Thyroid gland (tissue), 4 donors: ENCODE measurements around the gene AFG3L2. TPM values are rescaled to one million over a fixed set of nuclear protein-coding genes. Genes with fewer than 3 reads are reported as not detected.
"Not testable (repeated sequence)": the region's sequence is repeated elsewhere in the genome, so short reads cannot be mapped to it uniquely, and the experiment has no call there.

Source experiments
- DNase-seq, 2 donors: peaks; one replicate each; pipeline ENCODE4 v3.0.0-alpha.2; 2019
- H3K27ac ChIP-seq, 3 donors: fragments of 200-600 bp; sonication (generic); 1 replicate in 2 of 3; 2 replicates in 1 of 3; pipeline ENCODE4 v1.5.1; 2016 to 2019; ENCODE audit warnings: mild to moderate bottlenecking in 1 of 3, moderate library complexity in 1 of 3
- H3K27me3 ChIP-seq: fragments of 200-600 bp; sonication (generic); one replicate; pipeline ENCODE4 v1.5.1; 2019
- H3K36me3 ChIP-seq, 2 donors: fragments of 200-600 bp; sonication (generic); one replicate each; pipeline ENCODE4 v1.5.1; 2016 to 2019
- H3K4me1 ChIP-seq, 2 donors: fragments of 200-600 bp; sonication (generic); one replicate each; pipeline ENCODE4 v1.5.1; 2017 to 2019
- H3K4me3 ChIP-seq, 3 donors: fragments of 200-600 bp; sonication (generic); replicated peaks in 1 of 3; 1 replicate in 2 of 3; 2 replicates in 1 of 3; pipeline ENCODE4 v1.5.1; 2016; ENCODE audit warnings: mild to moderate bottlenecking in 1 of 3
- H3K9me3 ChIP-seq: fragments of 200-600 bp; sonication (generic); one replicate; pipeline ENCODE4 v1.5.1; 2017
- POLR2A ChIP-seq, 2 donors: fragments of 450-650 bp; IDR thresholded peaks; one replicate each; pipeline ENCODE4 v1.6.1; 2017; ENCODE audit warnings: antibody characterized with exemption in 2 of 2, mild to moderate bottlenecking in 2 of 2, moderate library complexity in 1 of 2
- WGBS, 2 donors: methylation state at CpG; one replicate each; pipeline ENCODE4 v1.1.5; 2017; 5-methylcytosine and 5-hydroxymethylcytosine counted together
- intact Hi-C: fragments of 100-400 bp; cut with DNase I; formaldehyde crosslinking; loops from one replicate; pipeline ENCODE4 v1.15.1; 2023
- total RNA-seq, 4 donors: library from RNA; depleted of rRNA; stranded (reverse); fragments of >200 nt; gene quantifications; one replicate each; pipeline ENCODE4 v1.2.3, GENCODE V29; 2016
- TF ChIP-seq, protein P1 (sequence below), 6 experiments: fragments of 200-600 bp in 3 of 6; fragments of 450-650 bp in 3 of 6; sonication (generic) in 3 of 6; IDR thresholded peaks; one replicate each; pipeline ENCODE4 v1.5.1; 2016 to 2019; ENCODE audit warnings: antibody characterized with exemption in 6 of 6, mild to moderate bottlenecking in 2 of 6, inconsistent platforms in 1 of 6, moderate library complexity in 1 of 6

AFG3L2 gene
- total RNA-seq, 4 donors from 2014 or later = 60.9 to 92.4 (median 84.7) TPM

DNA sequence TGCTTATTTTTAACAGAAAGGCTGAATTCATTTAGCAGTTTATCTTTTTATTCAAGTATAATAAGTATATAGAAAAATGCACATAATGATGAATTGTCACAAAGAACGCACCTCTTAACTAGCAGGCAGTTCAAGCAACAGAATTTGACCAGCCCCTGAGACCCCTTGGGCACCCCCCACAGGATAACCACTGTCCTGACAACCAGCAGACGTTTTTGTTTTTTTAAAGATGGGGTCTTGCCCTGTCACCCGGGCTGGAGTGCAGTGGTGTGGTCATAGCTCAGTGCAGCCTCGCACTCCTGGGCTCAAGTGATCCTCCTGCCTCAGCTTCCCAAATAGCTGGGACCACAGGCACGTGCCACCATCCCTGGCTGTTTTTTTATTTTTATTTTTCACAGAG is 44.7 kb upstream of the AFG3L2 start:
- Histone ChIP-seq H3K4me1 (peaks cover 7 to 9% of the 10 kb centered on the region in 2 donors), H3K36me3 (no peaks in the 10 kb centered on the region), H3K27ac (no peak overlapping the region), H3K9me3 (no peaks in the 10 kb centered on the region), H3K27me3 (no peaks in the 10 kb centered on the region), H3K4me3 (no peak overlapping the region)
- no peak for DNase-seq
- TF ChIP-seq, protein P1, sequence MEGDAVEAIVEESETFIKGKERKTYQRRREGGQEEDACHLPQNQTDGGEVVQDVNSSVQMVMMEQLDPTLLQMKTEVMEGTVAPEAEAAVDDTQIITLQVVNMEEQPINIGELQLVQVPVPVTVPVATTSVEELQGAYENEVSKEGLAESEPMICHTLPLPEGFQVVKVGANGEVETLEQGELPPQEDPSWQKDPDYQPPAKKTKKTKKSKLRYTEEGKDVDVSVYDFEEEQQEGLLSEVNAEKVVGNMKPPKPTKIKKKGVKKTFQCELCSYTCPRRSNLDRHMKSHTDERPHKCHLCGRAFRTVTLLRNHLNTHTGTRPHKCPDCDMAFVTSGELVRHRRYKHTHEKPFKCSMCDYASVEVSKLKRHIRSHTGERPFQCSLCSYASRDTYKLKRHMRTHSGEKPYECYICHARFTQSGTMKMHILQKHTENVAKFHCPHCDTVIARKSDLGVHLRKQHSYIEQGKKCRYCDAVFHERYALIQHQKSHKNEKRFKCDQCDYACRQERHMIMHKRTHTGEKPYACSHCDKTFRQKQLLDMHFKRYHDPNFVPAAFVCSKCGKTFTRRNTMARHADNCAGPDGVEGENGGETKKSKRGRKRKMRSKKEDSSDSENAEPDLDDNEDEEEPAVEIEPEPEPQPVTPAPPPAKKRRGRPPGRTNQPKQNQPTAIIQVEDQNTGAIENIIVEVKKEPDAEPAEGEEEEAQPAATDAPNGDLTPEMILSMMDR (IDR thresholded peaks at IDR 0.05) = no peak
- TF ChIP-seq POLR2A (IDR thresholded peaks at IDR 0.05) = no peak
- 70 to 71% methylated on average over 5 of the region's 5 CpGs for WGBS, 2 donors
- intact Hi-C loops = no loop called here

DNA sequence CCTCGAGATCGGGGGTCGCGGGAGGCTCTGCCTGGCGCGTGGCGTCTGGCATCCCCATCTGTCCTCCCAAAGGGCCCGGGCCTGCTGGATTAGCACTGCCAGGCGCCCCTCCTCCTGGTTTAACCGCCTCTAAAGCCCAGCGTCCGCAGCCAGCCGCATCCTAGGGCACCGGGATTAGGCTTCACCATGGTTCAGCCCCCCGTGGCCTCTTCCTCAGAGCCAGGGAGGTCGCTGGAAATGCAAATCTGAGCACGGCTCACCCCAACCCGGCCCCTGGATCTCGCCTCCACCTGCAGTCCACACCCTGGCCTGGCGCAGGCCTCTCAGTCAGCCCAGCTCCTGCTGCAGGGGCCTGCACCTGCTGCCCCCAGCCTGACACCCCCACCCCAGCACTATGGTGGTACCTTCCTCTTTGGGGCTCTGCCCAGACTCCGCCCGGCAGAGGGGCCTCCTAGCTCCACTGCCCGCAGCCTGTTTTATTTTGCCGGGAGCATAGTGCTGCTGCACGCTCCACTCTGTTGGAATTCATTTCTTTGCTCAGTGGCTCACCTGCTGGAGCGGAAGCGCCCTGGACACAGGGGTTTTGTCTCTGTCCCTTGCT is 43.9 kb upstream of the AFG3L2 start:
- WGBS, 2 donors = 37 to 43% methylated on average over 16 to 22 of the region's 27 CpGs
- TF ChIP-seq, protein P1 (IDR thresholded peaks at IDR 0.05) = no peak
- no peak for TF ChIP-seq POLR2A (IDR thresholded peaks at IDR 0.05)
- peak in 1 of 2 donors; percentile 21 for DNase-seq
- no peak overlapping the region for H3K27ac ChIP-seq
- peaks cover 7 to 11% of the 10 kb centered on the region in 2 donors for H3K4me1 ChIP-seq
- intact Hi-C loops = no loop called here
- H3K27me3 ChIP-seq = no peaks in the 10 kb centered on the region
- peak overlapping the region in 1 of 3 donors; percentile 52 for H3K4me3 ChIP-seq
- H3K36me3 ChIP-seq = no peaks in the 10 kb centered on the region
- no peaks in the 10 kb centered on the region for H3K9me3 ChIP-seq

DNA sequence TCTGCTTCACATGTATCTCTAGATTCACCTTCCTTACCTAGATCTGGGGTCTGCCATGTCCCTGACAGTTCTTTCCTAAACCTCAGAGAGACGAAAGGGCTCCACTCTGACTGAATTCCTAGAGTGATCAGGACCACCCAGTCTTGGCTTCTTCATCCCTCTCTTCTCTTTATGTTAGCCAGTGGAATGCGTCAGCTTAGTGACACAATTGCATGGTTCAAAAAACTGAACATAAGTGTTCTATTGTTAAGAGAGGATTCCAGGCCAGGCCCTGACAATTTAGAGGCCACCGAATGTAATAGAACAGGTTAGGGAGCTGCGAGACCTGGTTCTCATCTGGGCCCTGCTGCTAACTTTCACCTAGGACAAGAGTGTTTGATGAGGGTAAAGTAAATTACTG is 40.7 kb upstream of the AFG3L2 start:
- Histone ChIP-seq H3K4me3 (no peak overlapping the region), H3K4me1 (peaks cover 7 to 18% of the 10 kb centered on the region in 2 donors), H3K9me3 (no peaks in the 10 kb centered on the region), H3K36me3 (no peaks in the 10 kb centered on the region), H3K27me3 (no peaks in the 10 kb centered on the region), H3K27ac (no peak overlapping the region)
- DNase-seq = no peak
- 82 to 88% methylated on average over 4 of the region's 4 CpGs for WGBS, 2 donors
- TF ChIP-seq POLR2A (IDR thresholded peaks at IDR 0.05) = no peak
- TF ChIP-seq, protein P1 (IDR thresholded peaks at IDR 0.05) = no peak
- intact Hi-C loops = no loop called here

DNA sequence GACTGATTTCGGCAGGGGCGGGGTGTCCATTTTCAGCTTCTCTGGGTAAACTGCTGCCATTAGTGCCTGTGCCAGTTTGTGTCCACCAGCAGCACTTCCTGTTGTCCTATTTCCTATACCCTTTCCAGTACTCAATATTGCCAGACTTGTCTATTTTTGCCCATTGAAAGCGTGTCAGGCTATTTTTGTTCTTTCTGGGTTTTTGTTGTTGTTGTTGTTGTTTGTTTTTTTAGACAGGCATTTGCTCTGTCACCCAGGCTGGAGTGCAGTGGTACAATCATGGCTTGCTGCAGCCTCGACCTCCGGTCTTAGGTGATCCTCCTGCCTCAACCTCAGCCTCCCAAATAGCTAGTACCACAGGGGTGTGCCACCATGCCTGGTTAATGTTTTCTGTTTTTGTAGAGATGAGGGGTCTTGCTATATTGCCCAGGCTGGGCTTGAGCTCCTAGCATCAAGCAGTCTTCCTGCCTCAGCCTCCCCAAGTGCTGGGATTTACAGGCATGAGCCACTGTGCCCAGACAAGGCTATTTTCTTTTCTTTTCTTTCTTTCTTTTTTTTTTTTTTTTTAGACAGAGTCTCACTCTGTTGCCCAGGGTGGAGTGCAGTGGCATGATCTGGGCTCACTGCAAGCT is 39.2 kb upstream of the AFG3L2 start:
- no peaks in the 10 kb centered on the region for H3K27me3 ChIP-seq
- intact Hi-C loops = no loop called here
- no peaks in the 10 kb centered on the region for H3K9me3 ChIP-seq
- peaks cover 7 to 18% of the 10 kb centered on the region in 2 donors for H3K4me1 ChIP-seq
- no peaks in the 10 kb centered on the region for H3K36me3 ChIP-seq
- no peak overlapping the region for H3K4me3 ChIP-seq
- H3K27ac ChIP-seq = peak overlapping the region in 1 of 3 donors; percentile 13
- 67 to 71% methylated on average over 5 of the region's 5 CpGs for WGBS, 2 donors
- TF ChIP-seq, protein P1 (IDR thresholded peaks at IDR 0.05) = no peak
- TF ChIP-seq POLR2A (IDR thresholded peaks at IDR 0.05) = no peak
- no peak for DNase-seq

DNA sequence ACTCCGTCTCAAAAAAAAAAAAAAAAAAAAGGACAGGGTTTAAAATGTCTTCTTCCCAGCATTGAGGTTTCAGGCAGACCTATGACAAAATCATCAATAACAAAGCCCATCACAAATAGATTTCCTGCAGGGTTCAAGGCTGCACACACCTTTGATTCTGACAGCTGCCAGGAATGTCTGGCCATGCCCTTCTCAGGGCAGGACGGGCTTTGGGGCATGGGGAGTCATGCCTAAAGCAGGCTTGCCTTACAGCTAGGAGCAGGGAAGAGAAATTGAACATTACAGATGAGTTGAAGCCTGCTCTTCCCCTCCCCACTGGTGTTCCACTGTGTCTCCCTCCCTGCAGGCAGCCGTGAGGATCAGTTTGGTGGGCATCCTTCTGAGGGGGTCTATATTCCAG is 34.4 kb upstream of the AFG3L2 start:
- Histone ChIP-seq H3K9me3 (no peaks in the 10 kb centered on the region), H3K36me3 (no peaks in the 10 kb centered on the region), H3K4me1 (peaks cover 3 to 26% of the 10 kb centered on the region in 2 donors), H3K27ac (no peak overlapping the region), H3K27me3 (no peaks in the 10 kb centered on the region), H3K4me3 (no peak overlapping the region)
- TF ChIP-seq, protein P1 (IDR thresholded peaks at IDR 0.05) = no peak
- no peak for TF ChIP-seq POLR2A (IDR thresholded peaks at IDR 0.05)
- DNase-seq = no peak
- intact Hi-C loops = no loop called here
- WGBS, 2 donors = 95 to 97% methylated on average over 3 of the region's 3 CpGs

DNA sequence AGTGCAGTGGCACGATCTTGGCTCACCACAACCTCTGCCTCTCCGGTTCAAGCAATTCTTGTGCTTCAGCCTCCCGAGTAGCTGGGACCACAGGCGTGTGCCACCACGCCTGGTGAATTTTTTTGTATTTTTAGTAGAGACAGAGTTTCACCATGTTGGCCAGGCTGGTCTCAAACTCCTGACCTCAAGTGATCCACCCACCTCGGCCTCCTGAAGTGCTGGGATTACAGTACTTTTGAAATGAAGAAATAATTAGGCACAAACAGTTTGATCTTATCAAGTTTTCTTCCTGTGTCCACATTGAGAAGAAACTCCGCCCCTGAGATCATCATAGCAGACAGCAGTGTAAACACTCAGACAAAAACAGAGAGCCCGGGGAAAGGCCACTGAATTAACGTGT is 33.7 kb upstream of the AFG3L2 start:
- peaks cover 3 to 25% of the 10 kb centered on the region in 2 donors for H3K4me1 ChIP-seq
- WGBS, 2 donors = 87 to 92% methylated on average over 9 of the region's 9 CpGs
- H3K36me3 ChIP-seq, H3K27me3 ChIP-seq, H3K4me3 ChIP-seq, H3K27ac ChIP-seq, H3K9me3 ChIP-seq, intact Hi-C loops, DNase-seq: not testable (repeated sequence)
